Left kidney (tissue), 2 donors: ENCODE measurements around the gene TRERF1. TPM values are rescaled to one million over a fixed set of nuclear protein-coding genes. Genes with fewer than 3 reads are reported as not detected.

ENCODE experiments used
- DNase-seq: peaks from one replicate; pipeline ENCODE4 v3.0.0-alpha.2; 2013
- polyA plus RNA-seq: library from polyadenylated mRNA; unstranded; fragments of 120-200 nt; gene quantifications from one replicate; pipeline ENCODE4 v1.2.1, GENCODE V29; 2013; ENCODE audit not compliant: insufficient read length

The TRERF1 gene
- polyA plus RNA-seq, 1 donor: 17.2 TPM

DNA sequence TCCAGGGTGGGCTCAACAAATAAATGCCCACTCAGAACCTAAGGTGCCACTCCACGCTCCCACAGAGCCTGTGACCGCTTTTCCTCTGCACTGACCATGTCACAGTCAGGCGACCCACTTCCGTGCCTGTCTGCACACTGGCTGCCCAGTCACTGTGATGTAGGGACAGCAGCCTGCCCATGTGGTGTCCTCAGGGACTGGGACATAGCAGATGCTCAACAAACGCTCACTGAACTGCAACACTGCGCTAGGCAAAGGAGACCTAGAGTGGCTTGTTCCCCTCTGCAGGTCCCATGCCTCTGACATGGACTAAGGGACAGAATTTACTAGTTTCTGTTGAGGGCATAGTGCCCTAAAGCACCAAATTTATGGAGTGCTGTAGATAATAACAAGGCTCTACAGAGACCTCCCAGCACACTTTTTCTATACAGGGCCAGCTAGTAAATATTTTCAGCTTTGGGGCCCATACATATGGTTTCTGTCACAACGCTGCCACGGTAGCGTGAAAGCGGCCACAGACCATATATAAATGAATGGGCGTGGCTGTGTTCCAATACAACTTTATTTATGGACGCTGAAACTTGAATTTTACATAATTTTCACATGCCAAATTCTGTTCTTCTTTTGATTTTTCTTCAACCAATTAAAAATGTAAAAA lies 176.2 kb downstream of the TRERF1 start:
- no peak for DNase-seq

DNA sequence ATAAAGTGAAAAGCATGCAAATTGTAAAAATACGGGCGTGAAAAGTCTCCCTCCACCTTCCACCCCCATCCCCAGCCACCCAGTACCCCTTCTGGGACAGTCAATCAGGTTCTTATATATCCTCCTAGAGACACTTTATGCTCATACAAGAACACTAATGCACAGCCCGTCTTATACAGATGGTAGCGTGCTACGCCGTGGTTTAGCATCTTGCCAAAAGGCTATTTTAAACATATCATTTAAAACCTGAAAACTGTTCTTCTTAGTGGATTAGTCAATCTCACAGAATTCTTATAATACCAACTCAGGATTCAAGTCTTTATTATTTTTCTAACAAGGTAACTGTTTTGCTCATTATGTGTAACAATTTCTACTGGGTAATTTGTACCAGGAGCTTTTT lies 176.8 kb downstream of the TRERF1 start:
- DNase-seq: no peak

DNA sequence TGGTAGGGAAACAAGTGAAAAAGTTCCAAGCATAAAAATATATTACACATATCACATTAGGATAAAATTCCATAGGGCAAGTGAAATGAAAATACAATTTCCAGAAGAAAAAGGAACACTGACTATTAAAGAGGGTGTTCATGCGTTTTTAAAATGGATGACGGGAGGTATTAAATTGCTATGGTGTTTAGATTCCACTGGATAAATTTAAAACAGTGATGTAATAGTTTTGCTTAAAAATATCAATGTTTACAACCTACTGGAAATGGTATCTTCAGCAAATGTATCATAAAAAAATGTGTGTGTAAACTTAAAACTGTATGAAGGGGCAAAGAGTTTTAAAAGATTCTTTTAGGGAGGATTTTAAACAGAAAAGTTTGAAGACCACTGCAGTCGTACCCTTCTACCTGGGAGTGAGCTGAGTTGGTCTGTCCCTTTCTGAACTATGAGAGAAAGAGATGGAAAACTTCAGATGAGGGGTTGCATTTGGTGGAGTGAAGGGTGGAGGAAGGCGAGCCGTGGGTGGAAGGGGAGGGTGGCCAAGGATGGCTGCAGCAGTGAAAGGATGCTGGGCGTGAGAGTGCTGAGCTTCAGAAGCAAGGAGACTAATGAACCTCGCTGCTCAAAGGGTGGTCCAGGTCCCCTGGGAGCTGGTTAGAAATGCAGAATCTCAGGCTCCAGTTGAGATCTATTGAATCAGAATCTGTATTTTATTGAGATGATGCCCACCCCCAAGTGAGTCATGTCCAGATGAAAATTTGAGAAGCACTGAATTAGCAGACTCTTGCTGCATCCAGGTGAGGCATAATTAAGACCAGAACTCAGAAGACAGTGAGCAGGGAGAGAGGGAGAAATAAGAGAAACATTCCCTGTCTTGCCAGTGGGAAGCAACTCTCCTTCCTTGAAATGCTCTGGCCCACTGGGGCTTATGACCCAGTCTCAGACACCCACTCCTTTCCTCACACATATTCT lies 179.6 kb downstream of the TRERF1 start:
- no peak for DNase-seq

DNA sequence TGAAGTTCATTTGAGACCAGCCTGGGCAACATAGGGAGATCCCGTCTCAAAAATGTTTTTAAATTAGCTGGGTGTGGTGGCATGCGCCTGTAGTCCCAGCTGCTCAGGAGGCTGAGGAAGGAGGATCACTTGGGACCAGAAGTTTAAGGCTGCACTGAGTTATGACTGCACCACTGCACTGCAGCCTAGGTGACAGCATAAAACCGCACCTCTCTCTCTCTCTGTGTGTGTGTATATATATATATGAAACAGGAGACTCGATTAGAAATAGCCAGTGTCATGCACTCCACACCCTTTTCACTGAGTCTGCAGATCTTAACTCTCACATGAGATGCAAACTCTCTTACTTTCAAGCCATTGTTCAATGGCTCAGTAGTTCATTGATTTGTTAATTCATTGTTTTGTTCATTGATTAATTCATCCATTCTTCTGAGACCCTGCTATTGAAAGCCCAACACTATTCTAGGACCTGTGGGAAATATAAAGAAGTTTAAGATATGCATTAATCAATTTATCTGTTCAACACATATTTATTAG lies 181.7 kb downstream of the TRERF1 start:
- no peak for DNase-seq

DNA sequence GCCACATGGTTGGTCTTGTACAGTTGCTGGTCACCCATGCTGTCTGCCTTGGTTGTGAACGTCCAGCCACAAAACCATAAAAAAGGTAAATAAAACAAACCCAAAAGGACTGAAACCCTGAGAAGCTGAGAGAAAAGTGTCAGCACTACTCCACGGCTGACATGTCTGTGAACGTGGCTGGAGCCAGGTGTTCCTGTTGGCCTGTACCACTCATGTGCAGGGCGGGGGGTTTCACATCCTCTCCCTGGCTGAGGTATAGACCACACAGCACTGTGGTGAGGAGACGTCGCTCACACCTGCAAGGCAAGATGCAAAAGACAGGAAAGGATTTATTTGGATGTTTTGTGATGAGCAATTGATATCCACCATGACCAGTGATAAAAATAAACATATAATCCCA lies 182.2 kb downstream of the TRERF1 start:
- DNase-seq: no peak

DNA sequence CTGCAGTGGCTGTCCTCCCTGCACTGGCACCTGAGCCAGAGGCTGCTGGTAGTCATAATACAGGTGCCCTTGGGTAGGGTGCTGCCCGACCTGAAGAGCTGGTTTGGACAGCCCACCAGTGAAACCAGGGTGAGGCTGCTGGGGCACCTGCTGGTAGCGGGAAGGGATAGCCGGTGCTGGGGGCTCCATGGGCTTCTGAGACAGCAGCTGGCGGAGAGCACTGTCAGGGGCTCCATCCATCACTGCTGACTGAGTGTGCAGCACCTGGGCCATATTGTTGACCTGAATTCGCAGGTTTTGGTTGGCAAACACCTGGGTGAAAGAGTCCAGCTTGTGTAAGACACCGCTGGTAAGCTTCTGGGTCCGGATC lies 182.9 kb downstream of the TRERF1 start:
- no peak for DNase-seq

DNA sequence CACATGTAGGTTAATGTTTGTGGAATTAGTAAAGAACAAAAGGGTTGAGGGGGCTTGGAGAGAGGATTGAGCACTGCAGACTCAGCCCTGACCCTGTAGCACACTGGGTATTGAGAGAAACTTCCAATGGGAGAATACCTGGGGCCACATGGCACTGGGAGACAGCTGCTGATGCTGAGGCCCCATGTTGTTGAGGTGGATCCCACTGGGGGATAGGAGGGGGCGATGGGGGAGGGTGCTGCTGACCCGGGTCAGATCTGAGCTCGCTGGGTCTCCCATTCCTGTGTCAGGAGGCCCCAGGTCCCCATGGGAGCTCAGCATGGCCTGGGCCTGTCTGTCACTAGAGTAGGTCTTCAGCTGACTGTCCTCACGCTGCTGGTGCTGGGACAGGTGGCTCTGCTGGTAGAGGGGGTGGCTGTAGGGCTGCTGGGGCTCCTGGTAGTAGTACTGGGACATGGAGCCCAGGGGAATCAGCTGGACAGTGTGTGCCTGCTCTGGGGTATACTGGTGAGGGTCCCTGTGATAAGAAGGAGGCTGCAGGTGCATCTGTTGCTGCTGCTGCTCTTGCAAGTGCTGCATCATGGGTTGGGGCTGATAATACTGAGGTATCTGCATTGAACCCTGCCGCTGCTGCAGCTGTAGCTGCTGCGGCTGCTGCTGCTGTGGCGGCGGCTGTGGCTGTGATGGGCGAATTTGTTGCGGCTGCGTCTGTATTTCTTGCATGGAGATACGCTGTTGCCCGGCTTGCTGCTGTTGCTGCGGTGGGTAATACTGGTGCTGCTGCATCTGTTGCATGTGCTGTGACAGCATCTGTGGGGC lies 183.5 kb downstream of the TRERF1 start:
- DNase-seq: no peak

DNA sequence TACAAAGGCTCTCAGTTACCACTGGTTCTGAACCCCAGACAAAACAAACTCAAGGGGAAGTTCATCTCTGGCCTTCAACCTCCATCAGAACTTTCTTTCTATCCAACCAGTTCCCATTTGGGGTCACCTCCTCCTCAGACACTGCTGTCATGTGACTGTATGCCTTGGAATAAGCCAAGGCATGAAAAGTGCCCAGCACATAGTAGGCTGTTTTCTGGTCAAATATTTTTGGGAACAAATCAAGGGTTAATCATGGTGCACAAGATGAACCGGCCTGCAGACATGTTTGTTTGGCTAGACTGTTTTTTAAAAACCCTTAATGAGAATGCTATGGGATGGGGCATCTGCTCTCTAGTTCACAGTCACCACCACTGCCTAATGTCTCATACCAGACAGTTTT lies 185.2 kb downstream of the TRERF1 start:
- no peak for DNase-seq

DNA sequence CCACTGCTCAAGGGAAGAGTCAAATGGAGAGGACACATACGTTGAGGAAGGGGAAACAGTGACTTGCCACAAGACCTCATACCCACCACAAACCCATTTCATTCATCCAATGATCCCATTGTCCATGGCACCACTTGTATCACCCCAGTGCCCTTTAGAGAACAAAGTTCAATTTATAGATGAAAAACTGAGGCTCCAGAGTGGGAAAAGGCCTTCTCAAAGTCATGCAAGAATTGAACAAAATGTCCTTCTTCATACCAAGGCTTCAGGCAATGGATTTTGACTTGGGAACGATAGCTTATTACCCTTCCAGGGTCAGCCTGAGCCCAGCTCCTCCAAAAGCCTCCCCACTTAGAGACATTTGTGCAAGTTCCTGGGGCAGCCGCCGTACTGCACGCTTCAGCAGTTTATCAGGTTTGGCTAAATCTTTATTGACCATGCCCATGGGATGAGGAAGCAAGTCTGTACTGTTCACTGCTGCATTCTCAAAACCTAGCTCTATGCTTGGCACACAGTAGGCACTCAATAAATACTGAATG lies 186.8 kb downstream of the TRERF1 start:
- DNase-seq: no peak

DNA sequence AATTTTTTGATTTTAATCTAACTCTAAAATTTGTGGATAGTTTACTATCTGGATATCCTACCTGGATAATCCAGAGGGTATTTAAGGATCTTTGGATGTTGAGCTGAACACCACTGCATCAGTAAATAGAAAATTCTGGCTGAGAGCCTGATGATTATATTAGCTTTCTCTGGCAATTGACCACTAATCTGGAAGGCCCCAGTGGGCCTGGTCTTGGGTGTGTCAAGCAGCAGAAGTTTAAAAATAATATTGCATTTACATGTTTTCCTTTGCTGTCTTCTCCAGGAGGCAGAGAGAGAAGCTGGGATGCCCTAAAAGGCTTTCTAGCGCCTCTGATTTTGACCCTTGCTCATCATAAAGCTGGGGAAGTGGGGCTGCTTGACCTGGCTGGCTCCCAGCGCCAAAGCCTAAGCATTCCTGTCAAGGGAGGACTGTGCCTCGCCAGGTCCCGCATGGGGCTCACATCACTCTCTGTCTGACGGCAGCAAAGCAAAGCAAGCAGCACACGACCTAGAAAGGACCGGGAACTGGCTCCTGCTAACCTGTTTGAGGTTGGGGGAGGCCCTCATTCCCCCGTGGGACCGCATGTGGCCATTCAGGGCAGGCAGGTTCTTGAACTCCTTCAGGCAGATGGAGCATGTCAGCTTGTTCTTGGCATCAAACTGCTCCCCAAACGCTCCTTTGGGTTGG lies 187.4 kb downstream of the TRERF1 start:
- no peak for DNase-seq

DNA sequence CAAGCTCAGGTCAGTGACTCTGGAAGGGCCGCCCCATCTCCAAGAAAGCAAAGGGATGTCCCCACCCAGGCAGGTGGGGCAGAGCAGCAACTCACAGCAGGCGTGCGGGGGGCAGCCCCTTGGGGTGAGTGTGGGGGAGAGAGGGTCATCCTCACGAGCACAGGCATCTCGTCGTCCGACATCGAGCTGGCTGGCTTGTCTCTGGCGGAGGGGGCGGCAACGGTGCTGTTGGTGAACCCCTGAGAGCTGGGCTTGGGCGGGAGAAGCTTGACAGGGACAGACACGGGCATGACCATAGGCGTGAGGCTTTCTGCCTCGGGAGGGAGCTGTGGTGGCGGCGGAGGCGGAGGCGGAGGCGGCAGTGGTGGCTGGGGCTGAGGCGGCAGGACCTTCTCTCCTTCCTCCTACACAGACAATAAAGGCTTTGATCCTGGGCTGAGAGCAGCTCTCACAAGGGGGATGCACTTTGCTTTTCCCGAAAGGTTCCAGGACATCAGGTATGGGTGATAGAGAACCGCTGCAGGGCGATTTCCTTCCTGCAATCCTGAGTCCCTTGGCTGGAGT lies 188.5 kb downstream of the TRERF1 start:
- DNase-seq: no peak

DNA sequence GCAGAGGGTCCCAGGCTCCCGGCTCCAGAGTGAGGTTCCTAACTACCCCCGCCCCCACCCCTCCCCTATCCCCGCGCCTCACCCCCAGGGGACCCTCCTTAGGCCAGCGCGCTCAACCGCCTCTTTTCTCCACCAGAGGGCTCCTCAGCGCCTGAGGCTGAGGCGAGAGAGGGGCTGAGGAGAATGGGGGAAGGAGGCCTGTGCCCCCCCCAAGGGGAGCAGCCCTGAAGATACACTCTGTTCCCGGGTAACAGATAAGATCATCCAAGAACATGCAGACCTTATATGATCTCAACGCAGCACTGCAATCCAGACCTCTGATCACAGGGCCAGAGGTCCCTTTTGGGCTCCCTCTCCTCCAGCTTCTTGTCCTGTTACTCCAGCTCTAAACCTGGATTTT lies 190.8 kb downstream of the TRERF1 start:
- DNase-seq: no peak

DNA sequence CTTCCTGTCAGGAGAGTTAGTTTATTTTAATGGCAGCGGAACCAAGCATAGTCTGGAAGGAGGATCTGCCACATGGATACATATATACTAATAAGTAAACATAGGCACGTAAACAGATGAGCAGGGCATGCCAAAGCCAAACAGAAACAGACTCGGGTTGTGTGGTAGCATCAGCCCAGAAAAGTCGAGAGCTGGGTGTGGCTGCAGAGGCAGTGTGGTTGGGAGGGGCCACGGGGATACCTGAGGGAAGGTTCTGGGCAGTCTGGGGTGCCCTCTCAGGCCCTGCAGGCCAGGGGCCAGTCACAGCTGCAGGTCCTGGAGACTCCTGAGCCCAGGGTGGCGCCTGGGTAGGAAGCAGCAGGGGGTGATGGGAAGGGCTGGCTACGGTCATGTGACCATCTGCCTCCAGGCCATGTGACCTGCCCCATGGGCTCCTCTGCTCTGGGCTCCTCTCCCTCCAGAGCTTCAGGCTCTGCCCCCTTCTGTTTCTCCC lies 191.3 kb downstream of the TRERF1 start:
- DNase-seq: no peak

DNA sequence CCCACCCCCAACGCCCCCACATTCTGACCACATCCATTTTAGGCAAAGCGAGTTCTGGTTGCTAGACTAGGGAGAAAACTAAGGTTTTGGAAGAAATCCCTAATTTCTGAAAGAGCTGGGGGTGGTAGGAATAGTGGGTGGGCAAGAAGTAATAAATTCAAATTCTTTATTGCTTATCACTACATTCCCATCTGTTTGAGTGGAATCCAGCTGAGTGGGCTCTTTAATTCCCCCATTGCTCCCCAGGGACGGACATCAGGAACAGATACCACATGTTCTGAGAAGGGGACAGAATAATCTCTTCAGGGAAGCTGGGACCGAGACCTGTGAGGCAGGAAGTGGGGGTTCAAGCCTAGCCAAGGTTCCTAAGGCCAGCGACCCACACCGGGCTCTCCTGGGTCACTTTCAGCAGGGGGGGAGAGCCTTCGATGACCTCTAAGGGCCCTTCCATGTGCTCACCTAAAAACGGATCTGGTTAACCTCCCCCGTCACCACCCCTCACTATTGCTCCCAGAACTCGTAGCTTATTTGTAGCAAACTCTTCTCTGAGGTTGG lies 191.8 kb downstream of the TRERF1 start:
- no peak for DNase-seq

DNA sequence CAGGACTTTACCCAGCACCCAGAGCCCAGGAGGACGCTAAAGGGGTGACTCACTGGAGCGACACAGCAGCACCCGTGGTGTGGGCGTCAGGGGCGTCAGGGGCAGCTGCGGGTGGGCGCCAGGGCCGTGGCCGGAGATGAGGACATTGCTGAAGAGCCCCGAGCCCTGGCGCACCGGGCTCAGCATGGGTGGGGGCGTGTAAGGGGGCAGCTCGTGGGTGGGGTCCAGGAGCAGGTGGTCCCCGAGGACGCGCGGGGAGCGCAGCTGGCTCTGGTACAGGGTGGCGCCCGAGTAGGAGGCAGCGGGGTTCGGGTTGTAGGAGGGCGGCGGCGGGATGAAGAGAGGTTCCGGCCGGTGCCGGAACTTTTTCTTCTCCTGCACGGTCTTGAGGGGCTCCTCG lies 192.4 kb downstream of the TRERF1 start:
- no peak for DNase-seq

DNA sequence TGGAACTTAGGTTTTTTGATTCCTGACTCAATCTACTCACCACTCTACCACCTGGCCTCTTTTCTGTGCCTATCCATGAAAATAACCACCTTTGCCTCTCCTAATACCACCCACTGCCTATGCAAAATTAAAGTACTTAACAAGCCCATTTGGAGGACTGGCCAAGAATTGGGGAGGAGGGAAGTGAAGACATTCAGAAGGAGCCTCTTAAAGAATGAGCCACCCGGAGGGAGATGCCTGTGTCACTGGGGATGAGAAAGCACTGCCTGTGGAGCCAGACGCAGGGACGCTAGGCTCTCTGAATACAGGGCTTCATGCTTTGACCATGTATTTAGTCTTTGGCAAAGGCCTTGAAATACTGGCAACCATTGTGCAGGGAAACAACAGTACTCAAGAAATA lies 194.1 kb downstream of the TRERF1 start:
- no peak for DNase-seq

DNA sequence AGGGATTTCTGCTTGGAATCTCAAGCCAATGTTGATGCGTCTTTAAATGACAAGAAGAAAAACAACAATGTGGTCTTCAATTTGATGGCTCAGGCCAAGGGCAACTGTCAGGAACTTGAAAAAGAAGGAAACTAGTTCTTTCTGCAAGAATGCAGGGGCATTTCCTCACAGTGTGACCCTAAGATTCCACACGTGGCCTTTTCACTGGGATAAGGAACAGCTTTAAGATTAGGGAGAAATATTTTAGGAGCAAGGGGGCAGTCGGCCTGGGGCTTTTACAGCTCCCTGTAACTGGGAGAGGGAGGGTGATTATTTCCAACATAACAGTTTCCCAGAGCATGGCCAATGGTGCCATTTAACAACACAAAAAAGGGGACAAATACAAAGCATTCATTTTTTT lies 194.7 kb downstream of the TRERF1 start:
- DNase-seq: no peak

DNA sequence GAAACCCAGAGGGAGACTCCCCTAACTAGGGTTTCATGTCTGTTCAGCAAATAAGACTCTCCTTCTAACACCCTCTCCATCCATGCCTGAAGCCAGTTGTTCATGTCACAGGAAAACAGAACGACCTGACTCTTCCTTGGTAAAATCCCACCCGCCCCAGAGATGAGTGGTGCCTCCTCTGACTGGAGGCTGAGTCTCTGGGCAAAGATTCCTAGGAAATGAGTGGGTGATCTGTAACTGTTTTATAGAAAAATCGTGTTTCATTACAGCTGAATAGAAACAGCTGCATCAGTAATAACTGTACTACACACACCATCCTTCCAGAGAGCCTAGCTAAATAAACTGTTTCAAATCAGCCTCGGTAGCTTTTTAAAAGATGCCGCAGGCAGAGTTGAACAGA lies 196.7 kb downstream of the TRERF1 start:
- no peak for DNase-seq

DNA sequence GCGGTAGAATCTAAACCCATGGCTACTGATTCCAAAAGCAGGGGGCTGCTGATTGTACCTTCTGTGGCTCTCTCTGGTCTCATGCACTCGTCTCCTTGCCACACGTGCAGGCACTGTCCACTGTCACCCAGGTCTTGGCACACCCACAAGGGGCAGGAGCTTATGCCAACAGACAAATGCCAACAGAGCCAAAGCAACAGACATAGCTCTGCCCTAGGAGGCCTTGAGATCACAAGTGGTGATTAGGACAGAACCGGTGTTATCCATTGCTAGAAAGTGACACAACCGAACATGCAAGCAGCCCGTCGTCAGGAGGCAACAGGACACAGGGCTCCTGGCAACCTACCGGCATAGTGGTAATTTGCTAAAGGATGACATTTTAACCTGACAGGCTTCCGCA lies 197.2 kb downstream of the TRERF1 start:
- no peak for DNase-seq

DNA sequence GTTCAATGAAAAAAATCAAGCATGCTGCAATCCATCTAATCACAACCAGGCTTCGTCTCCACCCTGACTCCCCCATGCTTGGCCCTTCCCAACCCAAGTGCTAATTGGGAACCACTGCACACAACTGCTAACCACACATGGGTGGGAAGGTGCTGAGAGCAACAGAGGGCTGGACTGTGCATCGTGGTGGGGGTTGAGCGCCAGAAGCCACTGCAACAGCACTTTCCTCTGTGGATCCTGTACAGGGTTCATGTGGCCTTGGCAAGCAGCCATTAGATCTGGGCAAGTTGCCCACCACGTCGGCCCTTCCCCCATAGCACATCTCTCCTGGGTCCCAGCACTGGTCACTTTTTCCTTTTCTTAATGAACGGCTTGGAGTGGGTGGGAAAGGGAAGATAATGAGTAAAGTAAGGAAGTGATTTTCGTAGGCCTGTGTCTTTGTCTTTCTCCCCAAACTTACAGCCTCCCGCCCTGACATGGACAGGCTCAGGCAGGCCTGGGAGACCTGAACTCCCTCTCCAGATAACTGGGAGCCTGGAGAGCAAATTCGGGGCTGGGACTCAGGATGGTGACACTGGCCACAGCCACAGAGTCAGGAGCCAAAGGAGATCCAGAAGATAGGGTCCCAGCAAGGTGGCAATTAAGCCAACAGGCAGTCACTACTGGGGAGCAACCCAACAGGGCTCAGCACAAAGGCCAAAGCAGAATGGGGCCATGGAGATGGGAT lies 199.7 kb downstream of the TRERF1 start:
- no peak for DNase-seq
